Nephron progenitor cell (in vitro differentiated cells): ENCODE data around the gene ARIH1.
A peak's percentile ranks its signal among the peaks of the same experiment; 100 is the strongest.

Experiments used
- DNase-seq: peaks from one replicate; pipeline ENCODE4 v3.0.0; 2021
- H3K27ac Mint-ChIP-seq: 2 replicates; pipeline ENCODE4 v1.8.0; 2021; ENCODE audit warnings: mild to moderate bottlenecking, moderate library complexity, mixed read lengths
- H3K27me3 Mint-ChIP-seq: 2 replicates; pipeline ENCODE4 v1.8.0; 2021; ENCODE audit warnings: mild to moderate bottlenecking, low read depth, mixed read lengths; ENCODE audit not compliant: poor library complexity
- H3K36me3 Mint-ChIP-seq: 2 replicates; pipeline ENCODE4 v1.8.0; 2021; ENCODE audit warnings: low read depth, mixed read lengths
- H3K4me1 Mint-ChIP-seq: 2 replicates; pipeline ENCODE4 v1.8.0; 2021; ENCODE audit warnings: mixed read lengths
- H3K4me3 Mint-ChIP-seq: 2 replicates; pipeline ENCODE4 v1.8.0; 2021; ENCODE audit warnings: mild to moderate bottlenecking, moderate library complexity, mixed read lengths
- H3K9me3 Mint-ChIP-seq: 2 replicates; pipeline ENCODE4 v1.8.0; 2021; ENCODE audit warnings: mild to moderate bottlenecking, moderate library complexity, mixed read lengths
- TF ChIP-seq, protein P1 (sequence below): fragments of 200-600 bp; sonication (generic); IDR thresholded peaks from 2 replicates; pipeline ENCODE4 v1.5.0; 2021; ENCODE audit warnings: antibody characterized with exemption

Gene ARIH1

DNA sequence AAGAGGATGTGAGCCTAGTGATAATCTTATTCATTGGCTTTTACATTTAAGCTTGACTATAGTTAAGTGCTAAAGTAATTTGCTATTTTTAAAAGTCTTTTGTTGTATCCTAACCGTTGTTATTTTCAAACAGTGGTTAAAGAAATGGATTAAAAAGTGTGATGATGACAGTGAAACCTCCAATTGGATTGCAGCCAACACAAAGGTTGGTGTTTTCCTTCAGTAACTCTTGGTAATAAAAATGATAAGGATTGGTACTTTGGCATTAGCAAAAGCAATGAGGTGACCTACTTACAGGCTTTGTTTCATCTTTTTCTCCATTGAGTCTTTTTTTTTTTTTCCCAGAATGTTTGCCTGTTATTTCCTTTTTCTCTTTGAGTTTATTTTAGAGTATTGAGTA, 92.8 kb downstream of the ARIH1 start:
- Mint-ChIP-seq H3K9me3 (no peaks in the 10 kb centered on the region), H3K4me3 (no peak overlapping the region), H3K36me3 (peaks cover 62% of the 10 kb centered on the region), H3K4me1 (no peaks in the 10 kb centered on the region), H3K27me3 (no peaks in the 10 kb centered on the region), H3K27ac (no peak overlapping the region)
- TF ChIP-seq, protein P1, sequence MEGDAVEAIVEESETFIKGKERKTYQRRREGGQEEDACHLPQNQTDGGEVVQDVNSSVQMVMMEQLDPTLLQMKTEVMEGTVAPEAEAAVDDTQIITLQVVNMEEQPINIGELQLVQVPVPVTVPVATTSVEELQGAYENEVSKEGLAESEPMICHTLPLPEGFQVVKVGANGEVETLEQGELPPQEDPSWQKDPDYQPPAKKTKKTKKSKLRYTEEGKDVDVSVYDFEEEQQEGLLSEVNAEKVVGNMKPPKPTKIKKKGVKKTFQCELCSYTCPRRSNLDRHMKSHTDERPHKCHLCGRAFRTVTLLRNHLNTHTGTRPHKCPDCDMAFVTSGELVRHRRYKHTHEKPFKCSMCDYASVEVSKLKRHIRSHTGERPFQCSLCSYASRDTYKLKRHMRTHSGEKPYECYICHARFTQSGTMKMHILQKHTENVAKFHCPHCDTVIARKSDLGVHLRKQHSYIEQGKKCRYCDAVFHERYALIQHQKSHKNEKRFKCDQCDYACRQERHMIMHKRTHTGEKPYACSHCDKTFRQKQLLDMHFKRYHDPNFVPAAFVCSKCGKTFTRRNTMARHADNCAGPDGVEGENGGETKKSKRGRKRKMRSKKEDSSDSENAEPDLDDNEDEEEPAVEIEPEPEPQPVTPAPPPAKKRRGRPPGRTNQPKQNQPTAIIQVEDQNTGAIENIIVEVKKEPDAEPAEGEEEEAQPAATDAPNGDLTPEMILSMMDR = no peak
- DNase-seq = no peak

DNA sequence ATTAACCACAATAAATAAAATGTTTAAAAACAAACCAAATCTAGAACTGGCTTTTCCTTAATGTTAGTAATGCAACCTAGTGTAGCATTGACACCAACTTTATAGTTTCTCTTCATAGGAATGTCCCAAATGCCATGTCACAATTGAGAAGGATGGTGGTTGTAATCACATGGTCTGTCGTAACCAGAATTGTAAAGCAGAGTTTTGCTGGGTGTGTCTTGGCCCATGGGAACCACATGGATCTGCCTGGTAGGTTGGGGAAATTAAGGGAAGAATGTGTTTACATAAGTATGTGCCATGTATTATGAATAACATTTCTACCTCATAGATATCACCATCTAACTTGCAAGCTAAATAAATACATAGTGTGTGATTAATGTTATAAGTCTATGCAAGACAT, 95.9 kb downstream of the ARIH1 start:
- Mint-ChIP-seq H3K36me3 (peaks cover 50% of the 10 kb centered on the region), H3K9me3 (no peaks in the 10 kb centered on the region), H3K4me3 (no peak overlapping the region), H3K27ac (no peak overlapping the region), H3K4me1 (no peaks in the 10 kb centered on the region), H3K27me3 (no peaks in the 10 kb centered on the region)
- no peak for DNase-seq
- TF ChIP-seq, protein P1 = no peak

DNA sequence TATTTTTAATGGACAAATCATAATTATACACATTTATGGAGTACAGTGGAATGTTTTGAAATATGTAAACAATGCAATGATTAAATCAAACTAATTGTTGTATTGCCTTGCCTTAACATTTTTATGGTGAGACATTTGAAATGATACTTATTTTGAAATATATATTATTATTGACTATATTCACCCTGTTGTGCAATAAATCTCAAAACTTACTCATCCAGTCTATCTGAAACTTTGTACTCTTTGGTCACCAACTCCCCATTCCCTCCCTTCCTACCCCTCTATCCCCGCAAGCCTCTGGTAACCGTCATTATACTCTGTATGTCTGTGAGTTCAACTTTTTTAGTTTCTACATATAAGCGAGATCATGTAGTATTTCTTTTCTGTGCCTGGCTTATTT, 105.7 kb downstream of the ARIH1 start:
- TF ChIP-seq, protein P1 = no peak
- Mint-ChIP-seq H3K27ac (no peak overlapping the region), H3K27me3 (no peaks in the 10 kb centered on the region), H3K36me3 (peaks cover 81% of the 10 kb centered on the region), H3K4me3 (no peak overlapping the region), H3K9me3 (peaks cover 15% of the 10 kb centered on the region), H3K4me1 (peaks cover 10% of the 10 kb centered on the region)
- no peak for DNase-seq

DNA sequence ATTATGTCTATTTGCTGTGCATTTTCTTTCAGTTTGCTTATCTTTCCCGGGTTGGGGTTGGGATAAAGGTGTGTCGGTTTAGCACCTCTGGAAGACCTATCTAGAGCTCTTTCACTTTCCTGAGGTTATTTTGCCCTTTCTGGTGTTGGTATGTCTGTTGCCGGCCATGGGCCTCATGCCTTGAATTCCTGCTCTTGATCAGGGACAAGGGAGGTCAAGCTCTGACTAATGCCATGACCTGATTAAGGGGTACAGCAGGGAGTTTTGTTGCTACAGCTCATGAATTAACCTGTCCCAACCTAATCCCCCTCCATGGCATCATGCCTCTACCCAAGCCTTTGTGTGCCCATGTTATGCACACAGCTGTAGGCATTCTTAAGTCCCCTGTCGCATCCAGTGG, 109.9 kb downstream of the ARIH1 start:
- Mint-ChIP-seq H3K36me3 (peaks cover 55% of the 10 kb centered on the region), H3K9me3 (peaks cover 4% of the 10 kb centered on the region), H3K4me1 (peaks cover 10% of the 10 kb centered on the region), H3K4me3 (no peak overlapping the region), H3K27ac (no peak overlapping the region), H3K27me3 (no peaks in the 10 kb centered on the region)
- no peak for DNase-seq
- TF ChIP-seq, protein P1 = no peak

DNA sequence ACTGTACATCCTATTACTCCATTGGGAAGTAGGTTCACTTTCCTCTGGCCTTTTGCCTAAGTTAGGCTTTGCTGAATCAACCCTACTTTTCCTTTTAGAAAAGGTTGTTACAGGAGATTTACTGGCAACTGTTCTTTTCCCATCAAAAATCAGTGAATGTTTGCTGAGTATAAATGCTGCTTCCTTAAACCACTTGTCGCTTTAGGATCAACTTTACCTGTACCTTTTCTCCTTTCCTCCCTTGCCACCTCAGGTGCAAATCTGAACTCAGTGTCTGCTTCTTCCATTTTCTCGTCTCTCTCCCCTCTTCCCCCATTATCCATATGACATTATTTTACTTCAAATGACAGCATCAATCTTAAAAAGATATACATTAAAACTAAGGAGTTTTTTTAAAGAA, 110.9 kb downstream of the ARIH1 start:
- DNase-seq = no peak
- H3K4me1 Mint-ChIP-seq = peaks cover 10% of the 10 kb centered on the region
- H3K27me3 Mint-ChIP-seq = no peaks in the 10 kb centered on the region
- H3K4me3 Mint-ChIP-seq = no peak overlapping the region
- H3K36me3 Mint-ChIP-seq = peaks cover 45% of the 10 kb centered on the region
- no peak overlapping the region for H3K27ac Mint-ChIP-seq
- H3K9me3 Mint-ChIP-seq = no peaks in the 10 kb centered on the region
- TF ChIP-seq, protein P1 = no peak

DNA sequence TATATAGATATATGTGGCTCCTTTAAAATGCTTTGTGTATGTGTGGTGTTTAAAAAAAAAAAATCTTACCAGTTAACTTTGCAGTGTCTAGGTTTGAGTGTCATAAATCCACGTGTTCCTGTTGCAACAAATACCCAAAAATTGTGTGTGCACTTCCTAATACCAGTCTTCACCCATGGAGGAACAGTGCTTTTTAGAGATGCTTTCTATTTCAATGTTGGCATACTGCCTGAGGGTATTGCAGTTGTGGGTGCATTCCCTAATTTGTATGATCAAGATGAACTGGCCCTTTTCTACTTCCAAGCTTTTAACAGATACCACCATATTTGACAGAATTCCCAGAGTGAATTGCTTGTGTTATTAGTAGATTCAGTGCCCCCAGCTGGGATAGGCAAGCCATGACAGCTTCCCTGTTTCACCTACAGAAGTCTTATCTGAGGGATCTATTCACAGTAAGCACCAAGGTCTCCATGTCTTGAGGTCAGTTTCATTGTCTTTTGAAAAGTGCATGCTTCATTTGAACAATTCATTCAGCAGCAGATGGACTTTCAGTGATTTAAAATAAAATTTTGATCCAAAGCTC, 111.4 kb downstream of the ARIH1 start:
- Mint-ChIP-seq H3K27me3 (no peaks in the 10 kb centered on the region), H3K36me3 (peaks cover 40% of the 10 kb centered on the region), H3K9me3 (no peaks in the 10 kb centered on the region), H3K4me3 (no peak overlapping the region), H3K4me1 (peaks cover 10% of the 10 kb centered on the region), H3K27ac (peak overlapping the region; percentile 16)
- DNase-seq = no peak
- TF ChIP-seq, protein P1 = no peak
